SK-N-SH (cell line): ENCODE results near the gene RASSF3. TPM values are rescaled to one million over a fixed set of nuclear protein-coding genes. Genes with fewer than 3 reads are reported as not detected.

Experiments
- CTCF ChIA-PET: fragments of 300-600, 350-600 bp; formaldehyde crosslinking; extraction: SDS; loops from one replicate; lab custom pipeline; 2021; lab: Yijun Ruan, JAX
- POLR2A ChIA-PET: fragments of 350-600 bp; sonication (Branson Sonifier 250); formaldehyde crosslinking; extraction: SDS; loops from one replicate; lab custom pipeline; 2020; ENCODE audit warnings: antibody characterized with exemption, inconsistent platforms; lab: Yijun Ruan, JAX
- DNase-seq: peaks from one replicate; pipeline ENCODE4 v3.0.0; 2012
- H2AFZ ChIP-seq: fragments of 200-600 bp; sonication (generic); 2 replicates; pipeline ENCODE4 v1.8.1; 2016; ENCODE audit warnings: antibody characterized with exemption, mild to moderate bottlenecking, low read depth
- H3F3A ChIP-seq: fragments of 200-600 bp; sonication (generic); replicated peaks from 2 replicates; pipeline ENCODE3; 2016; ENCODE audit warnings: antibody characterized with exemption, mild to moderate bottlenecking; ENCODE audit not compliant: insufficient read depth
- H3K27ac ChIP-seq, 2 experiments: fragments of 200-500 bp in 1 of 2; fragments of 200-600 bp in 1 of 2; sonication (Bioruptor generic) in 1 of 2; sonication (generic), shearing (Covaris generic) in 1 of 2; 2 replicates each; pipeline versions ENCODE4 v1.5.1 to v1.6.1; 2014 to 2016; ENCODE audit warnings: low read depth in 2 of 2, inconsistent platforms in 1 of 2, low read length in 1 of 2, mild to moderate bottlenecking in 1 of 2, mixed read lengths in 1 of 2
- H3K27me3 ChIP-seq: fragments of 200-600 bp; sonication (generic), shearing (Covaris generic); 2 replicates; pipeline ENCODE4 v1.6.1; 2016; ENCODE audit warnings: mixed run types; ENCODE audit not compliant: insufficient read depth
- H3K36me3 ChIP-seq, 2 experiments: fragments of 200-500 bp in 1 of 2; fragments of 200-600 bp in 1 of 2; sonication (Bioruptor generic) in 1 of 2; sonication (generic) in 1 of 2; replicated peaks in 1 of 2; 2 replicates each; pipeline versions ENCODE3 to v1.5.1; 2014 to 2016; ENCODE audit warnings: low read length in 1 of 2, mild to moderate bottlenecking in 1 of 2; ENCODE audit not compliant: insufficient read depth in 2 of 2, control insufficient read depth in 1 of 2
- H3K4me1 ChIP-seq, 2 experiments: fragments of 200-500 bp in 1 of 2; fragments of 200-600 bp in 1 of 2; sonication (Bioruptor generic) in 1 of 2; sonication (generic), shearing (Covaris generic) in 1 of 2; 2 replicates each; pipeline versions ENCODE4 v1.5.1 to v1.6.1; 2014 to 2016; ENCODE audit warnings: low read depth in 1 of 2, low read length in 1 of 2, mixed run types in 1 of 2; ENCODE audit not compliant: insufficient read depth in 2 of 2, control insufficient read depth in 1 of 2
- H3K4me2 ChIP-seq: fragments of 200-600 bp; sonication (generic), shearing (Covaris generic); 2 replicates; pipeline ENCODE4 v1.6.1; 2017; ENCODE audit warnings: mixed run types
- H3K4me3 ChIP-seq, 2 experiments: fragments of 200-500 bp in 1 of 2; fragments of 200-600 bp in 1 of 2; sonication (Bioruptor generic) in 1 of 2; sonication (generic), shearing (Covaris generic) in 1 of 2; 2 replicates each; pipeline versions ENCODE4 v1.5.1 to v1.8.1; 2014 to 2016; ENCODE audit warnings: low read depth in 2 of 2, inconsistent platforms in 1 of 2, low read length in 1 of 2, mild to moderate bottlenecking in 1 of 2, mixed read lengths in 1 of 2, moderate library complexity in 1 of 2
- H3K79me2 ChIP-seq: fragments of 200-600 bp; sonication (generic); 2 replicates; pipeline ENCODE4 v1.8.1; 2017; ENCODE audit warnings: mild to moderate bottlenecking; ENCODE audit not compliant: insufficient read depth
- H3K9ac ChIP-seq: fragments of 200-600 bp; sonication (generic); 2 replicates; pipeline ENCODE4 v1.6.1; 2017; ENCODE audit warnings: mixed run types
- H3K9me2 ChIP-seq: fragments of 200-600 bp; sonication (generic); 2 replicates; pipeline ENCODE4 v1.6.1; 2017; ENCODE audit warnings: mixed run types
- H3K9me3 ChIP-seq: fragments of 200-600 bp; sonication (generic); 2 replicates; pipeline ENCODE4 v1.6.1; 2017; ENCODE audit warnings: mixed run types, mild to moderate bottlenecking, moderate library complexity
- H4K20me1 ChIP-seq: fragments of 200-600 bp; sonication (generic); 2 replicates; pipeline ENCODE4 v1.6.1; 2017; ENCODE audit warnings: mild to moderate bottlenecking, mixed run types; ENCODE audit not compliant: insufficient read depth
- ELF1 ChIP-seq: IDR thresholded peaks from 2 replicates; pipeline ENCODE4 v1.4.0; 2012
- FOSL2 ChIP-seq: IDR thresholded peaks from 2 replicates; pipeline ENCODE4 v1.4.0; 2012; ENCODE audit warnings: low read depth, mild to moderate bottlenecking, moderate library complexity, borderline replicate concordance
- FOXJ3 ChIP-seq: sonication (generic); formaldehyde crosslinking; IDR thresholded peaks from 2 replicates; pipeline ENCODE4 v1.5.1; 2020; ENCODE audit warnings: mild to moderate bottlenecking, missing genetic modification reagents
- GABPA ChIP-seq: IDR thresholded peaks from 2 replicates; pipeline ENCODE4 v1.4.0; 2012; ENCODE audit warnings: low read depth, mild to moderate bottlenecking
- GATA2 ChIP-seq: sonication (generic); formaldehyde crosslinking; IDR thresholded peaks from 2 replicates; pipeline ENCODE4 v1.5.0; 2020; ENCODE audit warnings: mild to moderate bottlenecking, missing genetic modification reagents
- MEF2A ChIP-seq: IDR thresholded peaks from 2 replicates; pipeline ENCODE4 v1.4.0; 2012; ENCODE audit warnings: low read depth, borderline replicate concordance
- NRF1 ChIP-seq: IDR thresholded peaks from 2 replicates; pipeline ENCODE4 v1.6.1; 2012; ENCODE audit warnings: low read depth, mild to moderate bottlenecking, low read length
- POLR2AphosphoS5 ChIP-seq: IDR thresholded peaks from 2 replicates; pipeline ENCODE4 v1.6.1; 2012; ENCODE audit warnings: low read depth, low read length
- RFX5 ChIP-seq: IDR thresholded peaks from 2 replicates; pipeline ENCODE4 v1.6.1; 2012; ENCODE audit warnings: mild to moderate bottlenecking, improper control_type of control experiment, low read length
- SIN3A ChIP-seq: IDR thresholded peaks from 2 replicates; pipeline ENCODE4 v1.6.1; 2012; ENCODE audit warnings: low read depth, mild to moderate bottlenecking, low read length, moderate library complexity, borderline replicate concordance
- TAF1 ChIP-seq: IDR thresholded peaks from 2 replicates; pipeline ENCODE4 v1.6.1; 2012; ENCODE audit warnings: low read depth, mild to moderate bottlenecking, low read length, moderate library complexity, borderline replicate concordance
- TCF12 ChIP-seq: IDR thresholded peaks from 2 replicates; pipeline ENCODE4 v1.4.0; 2012
- TEAD4 ChIP-seq: IDR thresholded peaks from 2 replicates; pipeline ENCODE4 v1.4.0; 2012; ENCODE audit warnings: mild to moderate bottlenecking, borderline replicate concordance; ENCODE audit not compliant: insufficient read depth
- YY1 ChIP-seq: IDR thresholded peaks from 2 replicates; pipeline ENCODE4 v1.4.0; 2012; ENCODE audit warnings: low read depth, mild to moderate bottlenecking
- WGBS: methylation state at CpG from one replicate; pipeline ENCODE4 v1.1.6; 2017; ENCODE audit warnings: low lambda C conversion rate; 5-methylcytosine and 5-hydroxymethylcytosine counted together
- polyA plus RNA-seq, 3 experiments: library from polyadenylated mRNA; depleted of rRNA; stranded (reverse); fragments of >200 nt; gene quantifications; 2 replicates each; pipeline ENCODE4 v1.2.3, GENCODE V29; 2012
- TF ChIP-seq, protein P1 (sequence below): IDR thresholded peaks from 2 replicates; pipeline ENCODE4 v1.4.0; 2012; ENCODE audit warnings: low read depth, borderline replicate concordance
- TF ChIP-seq, protein P2 (sequence below): fragments of 200-600 bp; sonication (generic); IDR thresholded peaks from 2 replicates; pipeline ENCODE4 v1.6.1; 2017; ENCODE audit warnings: antibody characterized with exemption, mild to moderate bottlenecking, moderate library complexity
- TF ChIP-seq, protein P3 (sequence below): fragments of 150-350 bp; IDR thresholded peaks from 2 replicates; pipeline ENCODE4 v1.6.1; 2016; ENCODE audit warnings: mild to moderate bottlenecking, low read depth, low read length
- TF ChIP-seq, protein P4 (sequence below): IDR thresholded peaks from 2 replicates; pipeline ENCODE4 v1.4.0; 2012; ENCODE audit warnings: low read depth

Gene RASSF3
- polyA plus RNA-seq, 1 of the 3 experiments (the other 2 are of a cell fraction): 11.1 TPM

DNA sequence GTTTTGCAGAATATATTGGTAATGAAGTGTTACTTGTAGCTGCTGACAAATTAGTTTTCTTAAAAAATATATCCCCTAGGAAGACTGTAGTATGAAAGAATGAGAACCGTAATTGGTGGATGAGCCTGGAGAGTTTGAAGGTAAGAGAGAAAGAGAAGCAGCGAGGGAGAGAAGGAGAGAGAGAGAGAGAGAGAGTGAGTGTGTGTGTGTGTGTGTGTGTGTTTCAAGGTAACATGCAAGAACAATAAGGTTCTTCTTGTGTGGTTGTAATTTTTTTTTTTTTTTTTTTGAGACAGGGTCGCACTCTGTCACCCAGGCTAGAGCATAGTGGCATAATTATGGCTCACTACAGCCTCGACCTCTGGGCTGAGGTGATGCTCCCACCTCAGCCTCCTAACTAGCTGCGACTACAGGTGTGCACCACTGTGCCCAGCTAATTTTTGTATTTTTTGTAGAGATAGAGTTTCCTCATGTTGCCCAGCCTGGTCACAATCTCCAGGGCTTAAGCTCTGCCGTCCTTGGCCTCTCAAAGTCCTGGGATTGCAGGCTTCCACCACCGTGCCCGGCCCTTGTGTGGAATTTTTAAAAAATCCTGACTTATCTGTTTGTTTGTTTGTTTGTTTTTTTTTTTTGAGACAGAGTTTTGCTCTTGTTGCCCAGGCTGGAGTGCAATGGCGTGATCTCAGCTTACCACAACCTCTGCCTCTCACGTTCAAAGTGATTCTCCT is 73.7 kb downstream of the RASSF3 start:
- peak overlapping the region in 1 of 2 experiments; percentile 91; a peak in 1 of 4 replicates for H3K27ac ChIP-seq
- WGBS: 93% methylated on average over 9 of the region's 10 CpGs
- POLR2A ChIA-PET: no interaction called here
- H3K4me3 ChIP-seq: no peak overlapping the region
- peaks cover 20 to 30% of the 10 kb centered on the region in 2 experiments for H3K4me1 ChIP-seq
- DNase-seq: no peak
- TF ChIP-seq GATA2 (CRISPR knock-in tag) (no peak), GABPA (no peak), FOXJ3 (CRISPR knock-in tag) (no peak), FOSL2 (no peak), TCF12 (no peak)
- TF ChIP-seq, protein P1, sequence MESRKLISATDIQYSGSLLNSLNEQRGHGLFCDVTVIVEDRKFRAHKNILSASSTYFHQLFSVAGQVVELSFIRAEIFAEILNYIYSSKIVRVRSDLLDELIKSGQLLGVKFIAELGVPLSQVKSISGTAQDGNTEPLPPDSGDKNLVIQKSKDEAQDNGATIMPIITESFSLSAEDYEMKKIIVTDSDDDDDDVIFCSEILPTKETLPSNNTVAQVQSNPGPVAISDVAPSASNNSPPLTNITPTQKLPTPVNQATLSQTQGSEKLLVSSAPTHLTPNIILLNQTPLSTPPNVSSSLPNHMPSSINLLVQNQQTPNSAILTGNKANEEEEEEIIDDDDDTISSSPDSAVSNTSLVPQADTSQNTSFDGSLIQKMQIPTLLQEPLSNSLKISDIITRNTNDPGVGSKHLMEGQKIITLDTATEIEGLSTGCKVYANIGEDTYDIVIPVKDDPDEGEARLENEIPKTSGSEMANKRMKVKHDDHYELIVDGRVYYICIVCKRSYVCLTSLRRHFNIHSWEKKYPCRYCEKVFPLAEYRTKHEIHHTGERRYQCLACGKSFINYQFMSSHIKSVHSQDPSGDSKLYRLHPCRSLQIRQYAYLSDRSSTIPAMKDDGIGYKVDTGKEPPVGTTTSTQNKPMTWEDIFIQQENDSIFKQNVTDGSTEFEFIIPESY: no peak
- TF ChIP-seq, protein P2, sequence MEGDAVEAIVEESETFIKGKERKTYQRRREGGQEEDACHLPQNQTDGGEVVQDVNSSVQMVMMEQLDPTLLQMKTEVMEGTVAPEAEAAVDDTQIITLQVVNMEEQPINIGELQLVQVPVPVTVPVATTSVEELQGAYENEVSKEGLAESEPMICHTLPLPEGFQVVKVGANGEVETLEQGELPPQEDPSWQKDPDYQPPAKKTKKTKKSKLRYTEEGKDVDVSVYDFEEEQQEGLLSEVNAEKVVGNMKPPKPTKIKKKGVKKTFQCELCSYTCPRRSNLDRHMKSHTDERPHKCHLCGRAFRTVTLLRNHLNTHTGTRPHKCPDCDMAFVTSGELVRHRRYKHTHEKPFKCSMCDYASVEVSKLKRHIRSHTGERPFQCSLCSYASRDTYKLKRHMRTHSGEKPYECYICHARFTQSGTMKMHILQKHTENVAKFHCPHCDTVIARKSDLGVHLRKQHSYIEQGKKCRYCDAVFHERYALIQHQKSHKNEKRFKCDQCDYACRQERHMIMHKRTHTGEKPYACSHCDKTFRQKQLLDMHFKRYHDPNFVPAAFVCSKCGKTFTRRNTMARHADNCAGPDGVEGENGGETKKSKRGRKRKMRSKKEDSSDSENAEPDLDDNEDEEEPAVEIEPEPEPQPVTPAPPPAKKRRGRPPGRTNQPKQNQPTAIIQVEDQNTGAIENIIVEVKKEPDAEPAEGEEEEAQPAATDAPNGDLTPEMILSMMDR: no peak
- TF ChIP-seq, protein P3, sequence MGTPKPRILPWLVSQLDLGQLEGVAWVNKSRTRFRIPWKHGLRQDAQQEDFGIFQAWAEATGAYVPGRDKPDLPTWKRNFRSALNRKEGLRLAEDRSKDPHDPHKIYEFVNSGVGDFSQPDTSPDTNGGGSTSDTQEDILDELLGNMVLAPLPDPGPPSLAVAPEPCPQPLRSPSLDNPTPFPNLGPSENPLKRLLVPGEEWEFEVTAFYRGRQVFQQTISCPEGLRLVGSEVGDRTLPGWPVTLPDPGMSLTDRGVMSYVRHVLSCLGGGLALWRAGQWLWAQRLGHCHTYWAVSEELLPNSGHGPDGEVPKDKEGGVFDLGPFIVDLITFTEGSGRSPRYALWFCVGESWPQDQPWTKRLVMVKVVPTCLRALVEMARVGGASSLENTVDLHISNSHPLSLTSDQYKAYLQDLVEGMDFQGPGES: no peak
- TF ChIP-seq, protein P4, sequence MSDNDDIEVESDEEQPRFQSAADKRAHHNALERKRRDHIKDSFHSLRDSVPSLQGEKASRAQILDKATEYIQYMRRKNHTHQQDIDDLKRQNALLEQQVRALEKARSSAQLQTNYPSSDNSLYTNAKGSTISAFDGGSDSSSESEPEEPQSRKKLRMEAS: no peak
- peaks cover 13% of the 10 kb centered on the region for H3F3A ChIP-seq
- H4K20me1 ChIP-seq: no peaks in the 10 kb centered on the region
- H3K27me3 ChIP-seq: no peaks in the 10 kb centered on the region
- no peaks in the 10 kb centered on the region for H3K9me2 ChIP-seq
- CTCF ChIA-PET: interaction anchor here (1.2 to 3.7 kb wide), 6 partner anchors 8 to 135 kb away, joined by 3 to 28 read pairs (median 12); partner anchors contain the start of gene RASSF3
- H3K9me3 ChIP-seq: no peaks in the 10 kb centered on the region
- H3K36me3 ChIP-seq: peaks cover 5 to 20% of the 10 kb centered on the region in 2 experiments
- H3K4me2 ChIP-seq: no peak overlapping the region
- no peak overlapping the region for H2AFZ ChIP-seq
- H3K9ac ChIP-seq: no peak overlapping the region
- H3K79me2 ChIP-seq: peaks cover 36% of the 10 kb centered on the region; the same call in 1 of the 2 replicates

DNA sequence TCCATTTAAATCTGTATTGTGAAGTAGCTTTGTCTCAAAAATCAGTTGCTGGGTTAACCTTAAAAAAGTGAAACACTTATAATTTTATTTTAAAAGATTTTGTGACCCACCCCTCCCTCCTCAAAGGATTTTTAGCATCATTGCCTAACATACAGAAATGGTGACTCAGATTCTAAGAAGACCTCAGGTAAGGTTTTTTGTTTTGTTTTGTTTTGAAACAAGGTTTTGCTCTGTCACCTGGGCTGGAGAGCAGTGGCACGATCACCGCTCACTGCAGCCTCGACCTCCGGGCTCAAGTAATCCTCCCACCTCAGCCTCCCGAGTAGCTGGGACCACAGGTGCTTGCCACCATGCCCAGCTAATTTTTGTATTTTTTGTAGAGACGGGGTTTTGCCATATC is 74.8 kb downstream of the RASSF3 start:
- no peaks in the 10 kb centered on the region for H3K9me2 ChIP-seq
- H3K27me3 ChIP-seq: no peaks in the 10 kb centered on the region
- peaks cover 12 to 23% of the 10 kb centered on the region in 2 experiments for H3K4me1 ChIP-seq
- no peak overlapping the region for H3K4me2 ChIP-seq
- POLR2A ChIA-PET: no interaction called here
- H3K36me3 ChIP-seq: peaks cover 5 to 20% of the 10 kb centered on the region in 2 experiments
- H3K9ac ChIP-seq: no peak overlapping the region
- no peak overlapping the region for H3K4me3 ChIP-seq
- no peak for DNase-seq
- 93% methylated on average over 6 of the region's 6 CpGs for WGBS
- H3K27ac ChIP-seq: no peak overlapping the region
- CTCF ChIA-PET: interaction anchor here (1.1 to 3.0 kb wide), 2 partner anchors 11 to 136 kb away, joined by 3 to 14 read pairs; no protein-coding TSS in a partner anchor
- H3F3A ChIP-seq: peaks cover 8% of the 10 kb centered on the region
- H3K79me2 ChIP-seq: peaks cover 33% of the 10 kb centered on the region; the same call in 1 of the 2 replicates
- H2AFZ ChIP-seq: no peak overlapping the region
- no peaks in the 10 kb centered on the region for H3K9me3 ChIP-seq
- H4K20me1 ChIP-seq: no peaks in the 10 kb centered on the region
- TF ChIP-seq POLR2AphosphoS5 (no peak), TAF1 (no peak), RFX5 (no peak), SIN3A (no peak), TEAD4 (no peak), MEF2A (no peak), YY1 (no peak), ELF1 (no peak), GABPA (no peak), NRF1 (no peak)
- TF ChIP-seq, protein P4: no peak
- TF ChIP-seq, protein P2: no peak
